Stimulated activated CD8-positive, alpha-beta memory T cell treated with anti-CD3 and anti-CD28 coated beads, Interleukin-4, amount 100 ng/mL, for 4 hours (primary cell): ENCODE measurements around the gene CLEC1A.
"Not testable (repeated sequence)": the region's sequence is repeated elsewhere in the genome, so short reads cannot be mapped to it uniquely, and the experiment has no call there.

Experiments used
- DNase-seq, 2 donors: peaks; one replicate each; pipeline ENCODE4 v3.0.0-alpha.2; 2020; ENCODE audit warnings: low read depth in 2 of 2, low spot score in 1 of 2

CLEC1A gene

GRCh38 chr12:10052193-10052913, 46.4 kb downstream of the CLEC1A start:
- no peak for DNase-seq

- no peak for DNase-seq
These were observed 50.3 kb downstream of the CLEC1A start for GRCh38 chr12:10048526-10048925.

- no peak for DNase-seq
These were observed 56.6 kb downstream of the CLEC1A start for GRCh38 chr12:10042167-10042566.

- no peak for DNase-seq
These were observed 64.8 kb downstream of the CLEC1A start for GRCh38 chr12:10033783-10034545.

- DNase-seq: no peak
These were observed 67.0 kb downstream of the CLEC1A start for GRCh38 chr12:10031771-10032175.

- no peak for DNase-seq
These were observed 67.5 kb downstream of the CLEC1A start for GRCh38 chr12:10031321-10031720.

- DNase-seq: no peak
These were observed 68.3 kb downstream of the CLEC1A start, which contains the start of gene CLEC9A for GRCh38 chr12:10030446-10030845. TSS of gene CLEC9A (plus strand) at chr12:10030682. CDS start at chr12:10052688, 22,006 bp downstream.

- no peak for DNase-seq
These were observed 71.1 kb downstream of the CLEC1A start for GRCh38 chr12:10027721-10028120.

- no peak for DNase-seq
These were observed 71.5 kb downstream of the CLEC1A start for GRCh38 chr12:10027311-10027710.

GRCh38 chr12:10026666-10027065, 72.1 kb downstream of the CLEC1A start:
- DNase-seq: not testable (repeated sequence)

GRCh38 chr12:10025236-10025635, 73.5 kb downstream of the CLEC1A start:
- no peak for DNase-seq

- no peak for DNase-seq
These were observed 77.4 kb downstream of the CLEC1A start for GRCh38 chr12:10021342-10021741.
